ENCODE data around the gene FAM83G. TPM values are rescaled to one million over a fixed set of nuclear protein-coding genes. Genes with fewer than 3 reads are reported as not detected.

FAM83G gene
- total RNA-seq, 1 experiment from 2014 or later = 38.7 TPM

- Histone ChIP-seq H2AK5ac (ENCODE audit: insufficient read length, low read length) (no peak overlapping the region), H3K9me3 (ENCODE audit: control insufficient read depth, low read depth, low read length) (no peaks in the 10 kb centered on the region), H3K4ac (ENCODE audit: low read depth, low read length) (no peak overlapping the region), H4K91ac (ENCODE audit: insufficient read length, low read depth, low read length) (no peak overlapping the region), H2AFZ (ENCODE audit: low read length) (no peak overlapping the region), H3K14ac (ENCODE audit: insufficient read depth, low read length) (no peak overlapping the region), H2BK120ac (ENCODE audit: low read depth, low read length, poor library complexity, severe bottlenecking) (no peak overlapping the region), H4K5ac (ENCODE audit: insufficient read length, low read depth, low read length) (no peak overlapping the region), H3K4me1 (ENCODE audit: insufficient read depth, low read length) (no peaks in the 10 kb centered on the region), H3K27ac (ENCODE audit: insufficient read length, low read depth, low read length) (no peak overlapping the region), H3K56ac (ENCODE audit: insufficient read length, low read depth, low read length) (no peak overlapping the region), H3K18ac (ENCODE audit: insufficient read length, low read depth, low read length) (no peak overlapping the region), H2BK20ac (ENCODE audit: low read depth, low read length, poor library complexity, severe bottlenecking) (no peak overlapping the region), H3T11ph (ENCODE audit: low read length) (no peak overlapping the region), H3K79me1 (ENCODE audit: insufficient read depth, low read depth, low read length, poor library complexity, severe bottlenecking) (no peaks in the 10 kb centered on the region), H3K9ac (ENCODE audit: extremely low read depth, insufficient read length, low read length) (no peak overlapping the region), H4K20me1 (ENCODE audit: control insufficient read depth, insufficient read depth, insufficient read length) (no peaks in the 10 kb centered on the region), H3K27me3 (ENCODE audit: insufficient read depth, low read length) (no peaks in the 10 kb centered on the region), H2BK5ac (ENCODE audit: insufficient read length, low read length) (no peak overlapping the region), H3K79me2 (ENCODE audit: insufficient read depth, low read length) (peaks cover 1% of the 10 kb centered on the region; the same call in 1 of the 2 replicates), H2BK12ac (ENCODE audit: insufficient read length, low read depth, low read length) (no peak overlapping the region), H3K4me2 (ENCODE audit: insufficient read depth, insufficient read length, low read length) (no peak overlapping the region), H2BK15ac (ENCODE audit: low read depth, low read length) (no peak overlapping the region), H3K23me2 (ENCODE audit: insufficient read length, low read depth, low read length, poor library complexity, severe bottlenecking) (no peaks in the 10 kb centered on the region), H3K23ac (ENCODE audit: insufficient read length, low read depth, low read length) (no peak overlapping the region), H4K8ac (replicated peaks; ENCODE audit: insufficient read length, low read depth, low read length) (no peak overlapping the region)
- Mint-ChIP-seq H3K27ac (peak overlapping the region in 1 of 3 experiments; percentile 21; a peak in 2 of 7 replicates), H3K36me3 (ENCODE audit: insufficient read depth in 1 of 3, low read depth in 3 of 3) (peaks cover 21 to 38% (median 36%) of the 10 kb centered on the region in 3 experiments), H3K4me1 (peaks cover 3 to 7% of the 10 kb centered on the region in 2 experiments; a peak in 3 of 4 replicates), H3K4me3 (no peak overlapping the region), H3K27me3 (ENCODE audit: low read depth) (no peaks in the 10 kb centered on the region; the same call in 1 of the 2 replicates), H3K9me3 (peaks cover 4 to 8% of the 10 kb centered on the region in 2 experiments)
- no CpG with 5 or more reads among the region's 22 CpGs for WGBS (ENCODE audit: extremely low coverage, insufficient read length, low lambda C conversion rate)
- TF ChIP-seq CTCF (conservative IDR thresholded peaks at IDR 0.05) = no peak
- DNase-seq = no peak
Measured at GRCh38 chr17:18992454-18993130, 12.0 kb downstream of the FAM83G start.
